GM19468 (cell line): ENCODE results near the gene ACRV1.
"Not testable (repeated sequence)": the region's sequence is repeated elsewhere in the genome, so short reads cannot be mapped to it uniquely, and the experiment has no call there.

Experiments
- ATAC-seq: cut with Tn5 transposase; IDR thresholded peaks from one replicate; pipeline ENCODE4 v1.9.1; 2021; ENCODE audit warnings: mild to moderate bottlenecking, moderate library complexity, moderate number of reproducible peaks; ENCODE audit not compliant: unreplicated experiment; ENCODE audit errors: extremely low read depth

ACRV1 gene

GRCh38 chr11:125680747-125681146 lies at the start of gene ACRV1:
Gene ACRV1 (minus strand): TSS chr11:125680847. CDS start chr11:125680780, 67 bp downstream.
- no peak for ATAC-seq

GRCh38 chr11:125728969-125729368 lies 48.3 kb upstream of the ACRV1 start:
- ATAC-seq: no peak

GRCh38 chr11:125724125-125724524 lies 43.5 kb upstream of the ACRV1 start:
- no peak for ATAC-seq

GRCh38 chr11:125720781-125721180 lies 40.1 kb upstream of the ACRV1 start:
- no peak for ATAC-seq

GRCh38 chr11:125704686-125705085 lies 24.0 kb upstream of the ACRV1 start:
- ATAC-seq: not testable (repeated sequence)

- ATAC-seq: no peak
Observed at GRCh38 chr11:125701858-125702621, 21.4 kb upstream of the ACRV1 start.

- ATAC-seq: no peak
Observed at GRCh38 chr11:125701018-125701610, 20.5 kb upstream of the ACRV1 start.

GRCh38 chr11:125694951-125695350 lies 14.3 kb upstream of the ACRV1 start:
- ATAC-seq: no peak

GRCh38 chr11:125692887-125693286 lies 12.2 kb upstream of the ACRV1 start:
- no peak for ATAC-seq

- no peak for ATAC-seq
Observed at GRCh38 chr11:125690006-125690405, 9.4 kb upstream of the ACRV1 start.

- ATAC-seq: no peak
Observed at GRCh38 chr11:125689274-125689859, 8.7 kb upstream of the ACRV1 start.

GRCh38 chr11:125688632-125689031 lies 8.0 kb upstream of the ACRV1 start:
- no peak for ATAC-seq

- no peak for ATAC-seq
Observed at GRCh38 chr11:125688066-125688465, 7.4 kb upstream of the ACRV1 start.

- ATAC-seq: no peak
Observed at GRCh38 chr11:125685228-125685627, 4.6 kb upstream of the ACRV1 start.

GRCh38 chr11:125679837-125680236 lies 810 bp downstream of the ACRV1 start:
- ATAC-seq: no peak

- no peak for ATAC-seq
Observed at GRCh38 chr11:125679397-125679796, 1.2 kb downstream of the ACRV1 start.

GRCh38 chr11:125675196-125675595 lies 5.5 kb downstream of the ACRV1 start:
- ATAC-seq: no peak

GRCh38 chr11:125674210-125674609 lies 6.4 kb downstream of the ACRV1 start:
- ATAC-seq: no peak

- ATAC-seq: no peak
Observed at GRCh38 chr11:125671561-125671960, 9.1 kb downstream of the ACRV1 start.

- no peak for ATAC-seq
Observed at GRCh38 chr11:125670172-125670571, 10.5 kb downstream of the ACRV1 start.

- no peak for ATAC-seq
Observed at GRCh38 chr11:125667151-125667550, 13.5 kb downstream of the ACRV1 start.
